GM23338 (cell line): ENCODE measurements around the gene NKRF. TPM values are rescaled to one million over a fixed set of nuclear protein-coding genes. Genes with fewer than 3 reads are reported as not detected.

Source experiments
- CTCF ChIP-seq, 2 experiments: fragments of 200-600 bp in 1 of 2; sonication (generic) in 1 of 2; conservative IDR thresholded peaks; 2 replicates each; pipeline versions ENCODE4 v1.5.1 to v1.6.1; 2016 to 2017; ENCODE audit warnings: antibody characterized with exemption in 2 of 2, low read depth in 2 of 2, mild to moderate bottlenecking in 2 of 2, moderate library complexity in 1 of 2
- EZH2phosphoT487 ChIP-seq: fragments of 200-600 bp; sonication (generic); IDR thresholded peaks from one replicate; pipeline ENCODE4 v1.8.1; 2018; ENCODE audit warnings: antibody characterized with exemption; ENCODE audit not compliant: unreplicated experiment
- NANOG ChIP-seq: IDR thresholded peaks from 2 replicates; pipeline ENCODE4 v1.6.1; 2016; ENCODE audit warnings: antibody characterized with exemption, borderline replicate concordance
- REST ChIP-seq: IDR thresholded peaks from one replicate; pipeline ENCODE4 v1.6.1; 2018; ENCODE audit warnings: antibody characterized with exemption; ENCODE audit not compliant: unreplicated experiment
- ZNF462 ChIP-seq: fragments of 250-450 bp; sonication (Bioruptor Pico); IDR thresholded peaks from 2 replicates; pipeline ENCODE4 v1.5.0; 2020; ENCODE audit warnings: mild to moderate bottlenecking, moderate library complexity
- polyA plus RNA-seq: library from polyadenylated mRNA; unstranded; fragments of >200 nt; fragmentation: Nextera tagmentation; extraction: Ambion mirVana; gene quantifications from 2 replicates; pipeline ENCODE4 v1.2.1, GENCODE V29; 2016
- total RNA-seq: library from RNA; depleted of rRNA; stranded (reverse); fragments of >200 nt; shearing (Covaris generic); gene quantifications from 2 replicates; pipeline ENCODE4 v1.2.3, GENCODE V29; 2014

The NKRF gene
- total and polyA plus RNA-seq, 2 experiments from 2014 or later, result 6.8 to 11.6 TPM

GRCh38 chrX:119622356-119623232 is 16.4 kb upstream of the NKRF start (continued):
- TF ChIP-seq ZNF462 (CRISPR knock-in tag) (no peak), EZH2phosphoT487 (no peak), REST (no peak), CTCF (conservative IDR thresholded peaks at IDR 0.05; ENCODE audit: low read depth in 2 of 2) (no peak), NANOG (no peak)
